Measurements from ENCODE around the gene FOXI3.
A peak's percentile ranks its signal among the peaks of the same experiment; 100 is the strongest.
"Not testable (repeated sequence)": the region's sequence is repeated elsewhere in the genome, so short reads cannot be mapped to it uniquely, and the experiment has no call there.

The FOXI3 gene

DNA sequence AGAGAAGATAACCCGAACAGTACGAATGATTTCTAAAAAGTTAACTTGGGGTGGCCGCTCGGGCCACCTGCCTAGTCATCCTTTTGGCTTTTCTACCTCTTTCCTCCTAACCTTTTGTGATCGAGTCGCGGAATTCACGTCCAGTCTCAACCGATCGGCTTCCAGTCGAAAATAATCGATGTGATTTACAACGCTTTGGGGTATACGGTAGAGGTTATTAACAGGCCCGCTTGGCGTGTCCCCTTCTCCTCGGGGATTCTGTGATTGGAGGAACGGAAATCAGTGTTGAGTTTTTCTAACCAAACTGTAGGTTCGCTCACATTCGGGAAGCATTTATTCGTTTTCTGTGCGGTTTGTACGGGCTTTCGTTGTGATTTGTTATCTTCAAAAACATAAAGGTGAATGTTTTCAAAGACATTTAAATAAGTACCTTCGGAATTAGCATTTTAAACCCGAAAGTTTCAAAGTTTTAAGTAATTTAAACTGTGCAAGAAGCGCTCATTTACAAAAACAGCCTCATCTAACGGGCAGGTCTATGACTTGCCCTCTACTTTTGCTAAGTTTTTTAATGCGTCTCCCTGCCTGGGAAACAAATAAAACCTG lies 588 bp upstream of the FOXI3 start:
- peaks cover 7 to 9% of the 10 kb centered on the region in 2 donors for H3K4me1 Mint-ChIP-seq (ENCODE audit: low read depth in 2 of 2)
- ATAC-seq (replicated peaks) = no peak
- H3K27me3 Mint-ChIP-seq = peaks cover 51 to 62% of the 10 kb centered on the region in 2 donors

DNA sequence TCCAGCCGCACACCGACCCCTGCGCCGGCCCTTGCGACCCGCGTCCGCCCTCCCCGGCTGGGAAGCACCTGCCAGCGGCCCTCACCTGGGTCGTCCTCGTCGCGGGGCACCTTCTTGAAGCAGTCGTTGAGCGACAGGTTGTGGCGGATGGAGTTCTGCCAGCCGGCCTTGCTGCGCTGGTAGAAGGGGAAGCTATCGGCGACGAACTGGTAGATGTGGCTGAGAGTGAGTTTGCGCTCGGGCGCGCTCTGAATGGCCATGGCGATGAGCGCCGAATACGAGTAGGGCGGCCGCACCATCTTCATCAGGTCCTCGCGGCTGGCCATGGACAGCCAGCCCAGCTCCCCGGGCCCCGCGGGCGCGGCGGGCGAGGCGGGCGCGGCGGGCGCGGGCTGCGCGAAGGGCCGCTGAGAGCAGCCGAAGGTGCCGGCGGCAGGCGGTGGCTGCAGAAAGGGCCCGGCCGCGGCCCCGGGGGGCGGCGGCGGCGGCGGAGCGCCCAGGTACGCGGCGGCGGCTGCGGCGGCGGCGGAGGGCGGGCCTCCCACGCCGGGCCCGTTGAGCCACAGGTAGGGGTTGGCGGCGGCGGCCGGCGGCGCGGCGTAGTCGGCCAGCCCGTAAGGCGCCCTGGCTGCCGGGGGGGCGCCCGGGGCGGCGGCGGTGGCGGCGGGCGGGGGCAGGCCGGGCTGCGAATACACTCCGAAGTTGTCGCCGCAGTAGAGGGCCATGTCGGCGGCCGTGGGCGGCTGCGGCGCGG lies 505 bp downstream of the FOXI3 start:
- Mint-ChIP-seq H3K36me3 (ENCODE audit: insufficient read depth) (no peaks in the 10 kb centered on the region), H3K4me1 (ENCODE audit: low read depth in 2 of 2) (peaks cover 7 to 9% of the 10 kb centered on the region in 2 donors), H3K27ac (no peak overlapping the region), H3K27me3 (peaks cover 55 to 67% of the 10 kb centered on the region in 2 donors), H3K9me3 (no peaks in the 10 kb centered on the region), H3K4me3 (peak overlapping the region; percentile 70 to 73)
- peak; percentile 56 for ATAC-seq (replicated peaks)
- no peak for DNase-seq

More for the DNA sequence above, 588 bp upstream of the FOXI3 start:
- DNase-seq = no peak
- H3K36me3 Mint-ChIP-seq (ENCODE audit: insufficient read depth) = no peaks in the 10 kb centered on the region
- H3K9me3 Mint-ChIP-seq = no peaks in the 10 kb centered on the region
- no peak overlapping the region for H3K27ac Mint-ChIP-seq
- peak overlapping the region; percentile 58 to 73 for H3K4me3 Mint-ChIP-seq

DNA sequence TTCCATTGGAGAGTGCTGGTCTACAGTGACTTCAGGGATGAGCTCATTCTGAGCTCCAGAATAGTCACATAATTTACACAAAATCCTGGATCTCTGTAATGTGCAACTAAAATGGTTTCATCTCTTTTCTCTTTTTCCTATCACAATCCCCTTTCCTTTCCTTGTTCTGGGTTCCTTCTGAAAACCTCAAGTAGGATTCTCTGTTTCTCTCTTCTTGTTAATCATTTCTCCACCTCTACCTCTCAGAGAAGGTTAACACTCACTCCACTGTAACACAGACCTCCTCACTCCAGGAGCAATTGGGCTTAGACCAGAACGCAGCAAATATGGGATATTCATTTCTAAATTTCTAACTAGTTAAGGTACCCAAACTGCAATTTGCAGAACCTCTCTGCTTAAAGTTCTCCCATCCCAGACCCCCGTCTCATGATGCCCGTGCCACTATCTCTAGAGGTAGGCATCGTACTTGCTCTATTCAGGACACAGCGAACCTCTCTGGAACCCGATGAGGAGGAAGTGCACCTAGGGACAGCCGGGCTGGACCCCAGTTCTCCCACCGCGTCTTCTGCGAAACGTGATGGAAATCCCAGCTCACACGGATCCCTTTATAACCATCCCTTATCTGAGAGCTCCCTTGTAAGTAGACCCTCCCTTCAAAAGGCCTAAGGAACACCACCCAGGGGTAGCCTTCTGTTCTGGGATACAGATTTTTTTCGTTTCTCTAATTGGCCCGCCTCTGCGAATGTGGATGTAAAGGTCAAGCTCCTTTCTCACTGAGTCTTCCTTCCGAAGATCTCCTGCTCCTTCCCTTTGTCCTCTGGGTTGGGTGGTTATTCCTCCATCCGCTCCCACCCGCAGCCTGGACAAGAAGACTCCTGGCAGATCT lies 1.3 kb downstream of the FOXI3 start:
- H3K27ac Mint-ChIP-seq = no peak overlapping the region
- peaks cover 7 to 9% of the 10 kb centered on the region in 2 donors for H3K4me1 Mint-ChIP-seq (ENCODE audit: low read depth in 2 of 2)
- H3K4me3 Mint-ChIP-seq = peak overlapping the region; percentile 70 to 73
- H3K9me3 Mint-ChIP-seq = no peaks in the 10 kb centered on the region
- H3K36me3 Mint-ChIP-seq (ENCODE audit: insufficient read depth) = no peaks in the 10 kb centered on the region
- DNase-seq = no peak
- no peak for ATAC-seq (replicated peaks)
- H3K27me3 Mint-ChIP-seq = peaks cover 58 to 74% of the 10 kb centered on the region in 2 donors

DNA sequence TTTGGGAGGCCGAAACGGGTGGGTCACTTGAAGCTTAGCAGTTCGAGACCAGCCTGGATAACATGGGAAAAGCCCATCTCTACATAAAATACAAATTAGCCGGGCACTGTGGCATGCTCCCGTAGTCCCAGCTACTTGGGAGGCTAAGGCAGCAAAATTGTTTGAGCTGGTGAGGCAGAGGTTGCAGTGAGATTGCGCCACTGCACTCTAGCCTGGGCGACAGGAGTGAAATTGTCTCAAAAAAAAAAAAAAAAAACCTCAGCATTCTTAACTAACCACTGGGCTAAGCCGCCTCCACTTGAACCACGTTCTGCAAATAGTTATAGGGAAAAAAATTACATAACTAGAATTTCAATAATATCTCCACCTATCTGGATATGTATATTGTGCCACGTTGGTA lies 2.3 kb downstream of the FOXI3 start:
- Mint-ChIP-seq H3K27ac (no peak overlapping the region), H3K4me3 (no peak overlapping the region), H3K27me3 (peaks cover 62 to 77% of the 10 kb centered on the region in 2 donors), H3K4me1 (ENCODE audit: low read depth in 2 of 2) (peaks cover 7 to 9% of the 10 kb centered on the region in 2 donors), H3K36me3 (ENCODE audit: insufficient read depth) (peaks cover 3% of the 10 kb centered on the region), H3K9me3 (no peaks in the 10 kb centered on the region)
- ATAC-seq (replicated peaks) (no peak), DNase-seq (no peak)

DNA sequence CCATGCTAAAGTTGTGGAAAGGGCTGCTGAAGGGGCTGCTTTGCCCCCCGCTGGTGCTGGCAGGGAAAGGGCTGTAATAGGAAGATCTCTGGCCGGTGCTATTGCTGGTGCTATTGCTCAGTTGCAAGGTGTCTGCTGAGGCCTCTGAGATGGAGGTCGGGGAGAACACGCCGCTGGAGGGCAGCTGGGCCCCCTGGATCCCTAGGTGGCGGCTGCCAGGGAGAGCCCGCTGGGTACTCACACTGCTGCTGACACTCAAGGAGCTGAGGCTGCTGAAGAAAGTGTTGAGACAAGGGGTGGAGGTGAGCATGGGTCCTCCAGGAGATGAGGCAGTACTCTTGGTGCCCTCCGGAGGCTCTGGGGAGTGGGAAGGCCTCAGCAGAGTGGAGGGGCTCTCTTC lies 4.2 kb downstream of the FOXI3 start:
- Mint-ChIP-seq H3K4me1 (ENCODE audit: low read depth in 2 of 2) (peaks cover 7 to 9% of the 10 kb centered on the region in 2 donors), H3K9me3 (no peaks in the 10 kb centered on the region), H3K27me3 (peaks cover 65 to 85% of the 10 kb centered on the region in 2 donors), H3K27ac (no peak overlapping the region), H3K4me3 (no peak overlapping the region), H3K36me3 (ENCODE audit: insufficient read depth) (peaks cover 3% of the 10 kb centered on the region)
- ATAC-seq (replicated peaks) (no peak), DNase-seq (no peak)

DNA sequence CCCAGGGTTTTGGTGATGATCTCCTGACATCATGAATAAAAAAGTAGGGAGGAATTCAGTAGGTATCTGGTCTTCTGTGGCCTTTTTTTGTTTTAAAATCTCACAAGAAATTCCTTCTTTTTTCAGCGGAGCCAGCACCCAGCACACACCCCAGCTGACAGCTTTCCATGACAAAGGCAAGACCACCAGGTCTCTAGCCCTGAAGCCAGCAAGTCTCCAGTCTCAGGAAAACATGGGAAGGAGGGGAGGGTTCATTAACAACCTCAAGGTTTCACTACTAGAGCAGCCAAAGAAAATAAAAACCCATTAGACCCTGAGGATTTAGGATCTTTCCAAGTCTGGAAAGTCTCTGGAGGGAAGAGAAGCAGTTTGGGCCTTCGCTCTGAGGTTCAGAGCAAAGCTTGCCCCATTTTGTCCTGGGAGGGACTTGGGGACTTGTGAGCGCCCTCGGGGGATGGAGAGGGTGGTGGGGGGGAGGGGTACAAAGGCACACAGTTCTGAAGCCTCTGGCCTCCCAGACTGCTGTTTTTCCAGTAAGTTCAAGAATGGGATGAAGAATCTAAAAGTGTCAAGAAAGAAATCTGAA lies 9.0 kb downstream of the FOXI3 start:
- Mint-ChIP-seq H3K36me3 (ENCODE audit: insufficient read depth) (peaks cover 3% of the 10 kb centered on the region), H3K27me3 (peaks cover 58 to 81% of the 10 kb centered on the region in 2 donors), H3K9me3 (no peaks in the 10 kb centered on the region), H3K27ac (no peak overlapping the region), H3K4me1 (ENCODE audit: low read depth in 2 of 2) (no peaks in the 10 kb centered on the region), H3K4me3 (no peak overlapping the region)
- no peak for DNase-seq
- ATAC-seq (replicated peaks) = no peak

DNA sequence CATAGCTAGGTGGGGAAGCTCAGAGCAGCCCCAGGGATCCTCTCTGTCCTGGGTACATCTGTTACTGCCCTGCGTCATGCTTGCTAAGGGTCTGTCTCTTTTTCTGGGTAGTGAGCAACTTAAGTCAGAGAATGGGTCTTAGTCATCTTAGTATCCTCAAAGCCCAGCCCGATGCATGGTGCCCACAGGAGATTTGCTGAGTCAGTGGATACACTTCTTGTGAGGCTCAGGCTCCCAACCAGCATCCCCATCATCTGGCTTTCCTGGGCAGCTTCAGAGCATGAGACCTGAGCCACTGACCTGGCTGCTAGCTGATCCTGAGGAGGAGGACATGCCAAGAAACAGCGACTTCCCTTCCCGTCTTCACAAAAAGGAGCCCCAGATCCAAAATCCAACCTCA lies 10.0 kb downstream of the FOXI3 start:
- Mint-ChIP-seq H3K27ac (no peak overlapping the region), H3K4me3 (no peak overlapping the region), H3K9me3 (no peaks in the 10 kb centered on the region), H3K36me3 (ENCODE audit: insufficient read depth) (peaks cover 3% of the 10 kb centered on the region), H3K27me3 (peaks cover 49 to 71% of the 10 kb centered on the region in 2 donors), H3K4me1 (ENCODE audit: low read depth in 2 of 2) (no peaks in the 10 kb centered on the region)
- ATAC-seq (replicated peaks) = no peak
- DNase-seq = no peak

DNA sequence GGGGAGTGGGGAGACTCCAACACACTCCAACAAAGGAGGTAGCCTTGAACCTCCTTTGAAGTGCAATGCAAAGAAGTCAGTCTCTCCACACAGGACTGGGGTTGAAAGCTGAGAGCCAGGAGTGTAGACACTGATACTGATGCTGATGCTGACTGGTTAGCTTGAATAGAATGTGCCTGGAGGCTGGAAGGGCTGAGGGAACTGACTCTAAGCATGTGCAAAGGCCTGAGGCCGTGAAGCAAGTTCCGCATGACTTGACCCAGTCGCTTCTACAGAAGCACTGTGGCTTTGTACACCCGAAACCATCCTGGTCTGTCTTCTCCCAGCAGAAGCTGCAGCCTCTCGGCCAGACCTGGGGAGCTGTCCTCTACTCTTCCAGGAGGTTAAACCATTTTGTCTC lies 10.4 kb downstream of the FOXI3 start:
- peaks cover 49 to 69% of the 10 kb centered on the region in 2 donors for H3K27me3 Mint-ChIP-seq
- ATAC-seq (replicated peaks) (no peak), DNase-seq (no peak)
- no peak overlapping the region for H3K27ac Mint-ChIP-seq
- H3K9me3 Mint-ChIP-seq = no peaks in the 10 kb centered on the region
- H3K36me3 Mint-ChIP-seq (ENCODE audit: insufficient read depth) = peaks cover 3% of the 10 kb centered on the region
- no peak overlapping the region for H3K4me3 Mint-ChIP-seq
- H3K4me1 Mint-ChIP-seq (ENCODE audit: low read depth in 2 of 2) = no peaks in the 10 kb centered on the region

DNA sequence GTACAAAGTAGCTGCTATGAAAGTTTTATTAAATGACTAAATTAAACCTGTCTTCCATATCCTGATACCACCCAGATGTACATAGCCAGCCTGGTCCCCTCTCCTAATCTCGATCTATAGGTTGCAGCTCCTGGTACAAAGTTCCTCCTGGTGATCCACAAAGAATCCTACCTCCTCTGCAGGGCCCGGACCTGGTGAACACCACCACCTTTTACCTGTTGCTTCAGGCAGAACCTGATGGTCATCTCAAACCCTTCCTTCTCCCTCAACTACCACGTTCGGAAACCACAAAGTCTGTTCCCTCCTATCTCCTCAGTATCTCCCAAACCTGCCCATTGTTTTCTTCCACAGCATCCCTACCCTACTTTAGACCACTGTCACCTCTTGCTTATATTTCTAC lies 15.5 kb downstream of the FOXI3 start:
- peaks cover 45 to 49% of the 10 kb centered on the region in 2 donors for H3K27me3 Mint-ChIP-seq
- no peaks in the 10 kb centered on the region for H3K4me1 Mint-ChIP-seq (ENCODE audit: low read depth in 2 of 2)
- no peaks in the 10 kb centered on the region for H3K9me3 Mint-ChIP-seq
- ATAC-seq (replicated peaks) = no peak
- no peak overlapping the region for H3K4me3 Mint-ChIP-seq
- DNase-seq = no peak
- no peak overlapping the region for H3K27ac Mint-ChIP-seq
- no peaks in the 10 kb centered on the region for H3K36me3 Mint-ChIP-seq (ENCODE audit: insufficient read depth)

DNA sequence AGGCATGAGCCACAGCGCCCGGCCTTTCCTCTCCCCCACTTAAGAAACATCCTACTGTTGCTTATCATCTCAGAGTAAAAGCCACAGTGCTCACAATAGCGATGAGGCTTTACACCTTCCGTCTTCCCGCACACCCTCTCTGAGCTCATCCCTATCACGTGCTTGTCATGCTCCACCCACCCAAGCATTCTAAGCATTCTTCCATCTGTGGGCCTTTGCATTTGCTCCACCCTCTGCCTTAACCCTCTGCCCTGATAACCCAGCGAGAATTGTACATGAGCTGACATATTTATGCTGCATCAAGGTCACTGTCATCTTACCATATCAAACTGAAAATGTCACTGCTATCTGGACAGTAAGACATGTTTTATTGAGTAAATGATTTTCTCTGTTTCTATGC lies 22.6 kb downstream of the FOXI3 start:
- H3K9me3 Mint-ChIP-seq = no peaks in the 10 kb centered on the region
- no peaks in the 10 kb centered on the region for H3K36me3 Mint-ChIP-seq (ENCODE audit: insufficient read depth)
- DNase-seq = no peak
- no peak for ATAC-seq (replicated peaks)
- H3K27me3 Mint-ChIP-seq = peaks cover 0 to 6% of the 10 kb centered on the region in 2 donors
- no peaks in the 10 kb centered on the region for H3K4me1 Mint-ChIP-seq (ENCODE audit: low read depth in 2 of 2)
- no peak overlapping the region for H3K27ac Mint-ChIP-seq
- H3K4me3 Mint-ChIP-seq = no peak overlapping the region

DNA sequence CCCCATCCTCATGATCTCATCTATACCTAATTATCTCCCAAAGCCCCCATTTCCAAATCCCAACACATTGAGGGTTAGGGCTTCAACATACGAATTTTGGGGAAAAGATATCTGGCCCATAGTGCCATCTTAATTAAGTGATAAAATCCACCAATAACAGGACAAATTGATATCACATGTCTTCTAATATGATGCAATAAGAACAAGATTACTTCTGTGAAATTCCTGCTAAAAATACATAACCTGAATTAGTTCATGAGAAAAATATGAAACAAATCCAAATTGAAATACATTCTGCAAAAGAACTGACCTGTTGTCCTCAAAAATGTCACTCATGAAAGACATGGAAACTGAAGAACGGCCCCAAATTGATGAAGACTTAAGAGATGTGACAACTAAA lies 28.8 kb downstream of the FOXI3 start:
- no peak overlapping the region for H3K4me3 Mint-ChIP-seq
- H3K36me3 Mint-ChIP-seq (ENCODE audit: insufficient read depth) = no peaks in the 10 kb centered on the region
- no peaks in the 10 kb centered on the region for H3K4me1 Mint-ChIP-seq (ENCODE audit: low read depth in 2 of 2)
- H3K9me3 Mint-ChIP-seq = no peaks in the 10 kb centered on the region
- DNase-seq (no peak), ATAC-seq (replicated peaks) (no peak)
- no peak overlapping the region for H3K27ac Mint-ChIP-seq
- H3K27me3 Mint-ChIP-seq = peaks cover 13 to 28% of the 10 kb centered on the region in 2 donors

DNA sequence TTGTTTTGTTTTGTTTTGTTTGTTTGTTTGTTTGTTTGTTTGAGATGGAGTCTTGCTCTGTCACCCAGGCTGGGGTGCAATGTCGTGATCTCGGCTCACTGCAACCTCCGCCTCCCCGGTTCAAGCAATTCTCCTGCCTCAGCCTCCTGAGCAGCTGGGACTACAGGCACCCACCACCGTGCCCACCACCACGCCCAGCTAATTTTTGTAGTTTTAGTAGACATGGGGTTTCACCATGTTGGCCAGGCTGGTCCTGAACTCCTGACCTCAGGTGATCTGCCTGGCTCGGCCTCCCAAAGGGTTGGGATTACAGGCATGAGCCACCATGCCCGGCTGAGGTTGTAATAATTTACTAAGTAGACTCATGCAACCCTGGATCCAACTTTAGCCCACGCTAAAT lies 33.4 kb downstream of the FOXI3 start:
- not testable (repeated sequence) for ATAC-seq (replicated peaks); H3K27ac Mint-ChIP-seq; DNase-seq; H3K4me3 Mint-ChIP-seq; H3K9me3 Mint-ChIP-seq; H3K4me1 Mint-ChIP-seq (ENCODE audit: low read depth in 2 of 2); H3K36me3 Mint-ChIP-seq (ENCODE audit: insufficient read depth)
- H3K27me3 Mint-ChIP-seq = peaks cover 23 to 59% of the 10 kb centered on the region in 2 donors

DNA sequence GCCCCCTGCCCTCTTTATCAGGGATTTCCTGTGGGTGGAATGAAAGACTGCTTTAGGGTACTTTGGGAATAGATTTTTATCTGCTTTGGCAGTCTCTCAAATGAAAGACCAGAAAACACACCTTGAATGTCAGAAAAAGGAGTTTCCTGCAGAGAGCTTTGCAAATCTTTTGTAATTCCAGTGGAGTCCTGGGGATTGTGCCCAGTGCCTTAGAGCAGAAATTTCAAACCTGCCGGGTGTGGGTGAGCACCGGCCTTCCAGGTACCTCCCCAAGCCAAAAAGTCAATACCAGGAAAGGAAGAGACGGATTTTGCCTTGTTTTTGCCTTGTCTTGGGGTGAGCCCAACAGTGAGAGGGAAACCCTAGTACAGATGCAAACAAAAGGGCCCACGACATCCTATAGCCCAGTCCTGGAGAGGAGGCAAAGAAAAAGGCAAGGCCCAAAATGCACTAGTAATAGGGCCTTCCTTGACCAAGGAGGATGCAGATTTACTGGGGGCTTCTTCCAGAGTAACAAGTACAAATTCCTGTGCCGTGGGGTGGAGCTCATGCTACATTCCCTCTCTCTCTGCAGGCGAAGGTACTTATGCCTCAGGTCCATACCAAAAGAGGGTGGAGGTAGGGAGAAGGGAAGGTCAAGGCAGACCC lies 36.4 kb downstream of the FOXI3 start:
- no peak overlapping the region for H3K4me3 Mint-ChIP-seq
- DNase-seq (no peak), ATAC-seq (replicated peaks) (no peak)
- H3K27ac Mint-ChIP-seq = no peak overlapping the region
- H3K9me3 Mint-ChIP-seq = no peaks in the 10 kb centered on the region
- no peaks in the 10 kb centered on the region for H3K4me1 Mint-ChIP-seq (ENCODE audit: low read depth in 2 of 2)
- H3K36me3 Mint-ChIP-seq (ENCODE audit: insufficient read depth) = no peaks in the 10 kb centered on the region
- peaks cover 16 to 39% of the 10 kb centered on the region in 2 donors for H3K27me3 Mint-ChIP-seq
